PFSK-1 (cell line): ENCODE results near the gene SIL1.

ENCODE experiments used
- FOXP2 ChIP-seq: optimal IDR thresholded peaks from 2 replicates; pipeline ENCODE3; 2011; ENCODE audit warnings: borderline replicate concordance, control low read depth, inconsistent platforms; ENCODE audit not compliant: insufficient read depth; ENCODE audit errors: extremely low read length, extremely low read depth
- POLR2AphosphoS5 ChIP-seq: IDR thresholded peaks from 2 replicates; pipeline ENCODE4 v1.6.1; 2012; ENCODE audit warnings: low read depth, mild to moderate bottlenecking, control low read depth, low read length, moderate library complexity
- REST ChIP-seq, 2 experiments: IDR thresholded peaks; 2 replicates each; pipeline versions ENCODE4 v1.6.1 to v1.8.0; 2011 to 2012; ENCODE audit warnings: low read depth in 2 of 2, low read length in 2 of 2, control low read depth in 1 of 2, inconsistent platforms in 1 of 2, mild to moderate bottlenecking in 1 of 2, moderate library complexity in 1 of 2; ENCODE audit not compliant: insufficient read depth in 1 of 2
- SIN3A ChIP-seq: IDR thresholded peaks from 2 replicates; pipeline ENCODE4 v1.6.1; 2012; ENCODE audit warnings: mild to moderate bottlenecking, low read length, moderate library complexity, borderline replicate concordance; ENCODE audit not compliant: insufficient read depth
- TAF1 ChIP-seq: IDR thresholded peaks from 2 replicates; pipeline ENCODE4 v1.6.1; 2012; ENCODE audit warnings: low read length, control low read depth, borderline replicate concordance; ENCODE audit not compliant: insufficient read depth

SIL1 gene

DNA sequence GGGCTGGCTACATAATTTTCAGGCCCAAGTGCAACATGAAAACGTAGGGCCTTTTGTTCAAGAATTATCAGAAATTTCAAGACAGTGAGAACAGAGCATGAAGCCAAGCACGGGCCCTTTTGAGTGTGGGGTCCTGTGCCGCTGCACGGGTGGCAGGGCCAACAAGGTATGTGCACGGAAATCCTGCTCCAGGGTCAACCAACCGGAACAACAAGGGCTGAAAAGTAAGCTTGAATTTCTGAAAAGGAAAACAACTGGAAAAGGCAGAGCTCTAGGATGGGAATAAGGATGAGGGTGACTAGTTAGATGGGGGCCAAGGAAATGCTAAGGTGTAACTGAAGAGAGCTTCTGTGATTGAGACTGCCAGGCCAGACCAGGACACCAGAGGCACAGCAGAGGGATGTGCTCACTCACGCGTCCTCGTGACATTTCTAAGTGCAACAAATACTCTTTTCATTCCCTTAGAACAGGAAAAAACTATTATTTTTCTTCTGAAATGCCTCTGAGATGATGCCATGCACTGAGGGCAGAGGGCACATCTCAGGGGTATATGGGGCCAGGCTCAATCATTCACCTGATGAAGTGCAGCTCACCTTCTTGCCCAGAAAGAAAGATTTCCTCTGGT, 242.4 kb downstream of the SIL1 start:
- TF ChIP-seq SIN3A (no peak), TAF1 (no peak), REST (IDR thresholded peaks at IDR 0.05; ENCODE audit: insufficient read depth in 1 of 2, low read depth in 2 of 2, low read length in 2 of 2) (no peak), FOXP2 (no peak), POLR2AphosphoS5 (no peak)

DNA sequence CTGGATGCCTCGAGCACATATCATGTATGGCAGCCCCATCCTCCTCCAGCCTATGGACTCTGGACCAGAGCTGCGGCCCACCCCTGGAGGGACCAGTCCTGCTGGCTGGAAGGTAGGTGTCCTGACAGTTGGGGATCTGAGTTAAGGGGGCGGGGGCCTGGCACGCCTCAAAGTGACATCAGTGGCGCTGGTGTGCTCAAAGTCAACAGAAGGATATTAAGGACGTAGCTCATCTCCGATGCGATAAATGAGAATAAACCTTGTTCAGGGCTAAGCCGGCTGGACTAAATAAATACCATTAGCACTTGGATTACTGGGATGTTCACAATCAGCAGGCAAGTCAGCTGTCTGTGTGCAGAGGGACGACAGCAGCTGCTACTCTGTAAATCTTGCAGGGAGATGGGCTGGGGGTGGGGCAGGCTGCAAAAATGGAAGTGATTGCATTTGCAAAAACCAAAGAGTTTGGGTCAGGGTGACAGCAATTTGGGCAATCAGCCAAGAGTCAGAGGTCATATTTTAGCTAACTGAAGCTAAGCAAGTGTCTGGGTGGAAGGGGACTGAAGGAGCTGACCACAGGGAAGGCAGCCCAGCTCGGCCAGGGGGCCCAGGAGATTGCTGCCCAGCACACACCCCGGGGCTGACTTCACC, 243.0 kb downstream of the SIL1 start:
- TF ChIP-seq TAF1 (no peak), SIN3A (no peak), FOXP2 (no peak), POLR2AphosphoS5 (no peak), REST (IDR thresholded peaks at IDR 0.05; ENCODE audit: insufficient read depth in 1 of 2, low read depth in 2 of 2, low read length in 2 of 2) (no peak)

GRCh38 chr5:138954257-138955012, 243.7 kb downstream of the SIL1 start:
- TF ChIP-seq POLR2AphosphoS5: no peak
- TF ChIP-seq TAF1: no peak

- TF ChIP-seq REST (IDR thresholded peaks at IDR 0.05; ENCODE audit: insufficient read depth in 1 of 2, low read depth in 2 of 2, low read length in 2 of 2) (no peak), FOXP2 (no peak), SIN3A (no peak), TAF1 (no peak), POLR2AphosphoS5 (no peak)
Measured at GRCh38 chr5:138953387-138954256, 244.5 kb downstream of the SIL1 start.

GRCh38 chr5:138952962-138953361, 245.2 kb downstream of the SIL1 start:
- no peak for TF ChIP-seq SIN3A
- TF ChIP-seq TAF1: no peak
- TF ChIP-seq FOXP2: no peak
